CD1c-positive myeloid dendritic cell (primary cell): ENCODE results near the gene GALNT1.
A peak's percentile ranks its signal among the peaks of the same experiment; 100 is the strongest.
"Not testable (repeated sequence)": the region's sequence is repeated elsewhere in the genome, so short reads cannot be mapped to it uniquely, and the experiment has no call there.

Experiments used
- DNase-seq: peaks from one replicate; pipeline ENCODE4 v3.0.0-alpha.2; 2016; ENCODE audit errors: extremely low spot score

GALNT1 gene

GRCh38 chr18:35581546-35581897 lies at the start of gene GALNT1:
Gene GALNT1, plus strand, starts transcription at chr18:35581740. Its CDS starts 72,923 bp downstream, at chr18:35654663.
- peak; percentile 29 for DNase-seq

- DNase-seq, result no peak
Measured at GRCh38 chr18:35533916-35534405, 47.6 kb upstream of the GALNT1 start.

DNA sequence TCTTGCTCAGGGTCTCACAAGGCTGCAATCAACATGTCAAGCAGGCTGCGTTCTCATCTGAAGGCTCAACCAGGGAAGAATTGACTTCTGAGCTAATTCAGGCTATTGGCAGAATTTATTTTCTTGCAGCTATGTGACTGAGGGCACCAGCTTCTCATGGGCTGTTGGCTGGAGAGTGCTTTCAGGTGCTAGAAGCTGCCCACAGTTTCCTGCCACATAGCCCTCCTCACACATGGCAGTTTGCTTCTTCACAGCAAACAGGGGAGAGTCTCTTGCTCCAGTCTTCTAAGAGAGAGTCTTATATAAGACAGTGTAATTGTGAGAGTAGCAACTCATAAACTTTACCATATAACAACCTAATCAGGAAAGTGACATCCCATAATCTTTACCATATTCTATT lies 46.2 kb upstream of the GALNT1 start:
- DNase-seq, result no peak

GRCh38 chr18:35542356-35542755 lies 39.2 kb upstream of the GALNT1 start:
- no peak for DNase-seq

DNA sequence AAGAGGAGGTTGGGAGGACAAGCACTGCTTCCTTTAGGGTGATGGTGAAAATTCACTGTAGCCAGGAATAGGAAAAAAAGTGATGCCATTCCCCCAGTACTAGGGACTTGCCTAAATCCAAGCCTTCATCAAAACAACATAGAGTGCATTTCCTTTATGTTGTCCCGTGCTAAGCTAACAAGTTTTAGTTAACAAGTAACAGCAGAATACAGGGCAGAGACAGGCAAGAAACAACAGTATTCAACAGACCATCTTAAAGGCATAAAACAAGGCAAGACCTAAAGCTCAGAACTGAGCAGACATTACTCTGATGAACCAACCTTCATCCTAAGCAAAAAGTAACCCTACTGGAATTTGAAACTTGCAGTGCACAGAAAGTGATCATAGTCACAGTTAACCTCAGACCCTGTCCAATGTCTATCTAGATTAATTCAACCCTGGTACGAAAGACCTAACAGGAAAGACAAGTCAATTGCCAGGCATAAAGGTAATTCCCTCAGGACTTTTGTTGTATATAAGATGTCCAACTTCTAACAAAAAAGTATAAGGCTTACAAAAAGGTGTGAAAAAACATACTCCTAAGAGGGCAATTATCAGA lies 34.4 kb upstream of the GALNT1 start:
- no peak for DNase-seq

- no peak for DNase-seq
Measured at GRCh38 chr18:35549564-35549963, 32.0 kb upstream of the GALNT1 start.

GRCh38 chr18:35553300-35553699 lies 28.2 kb upstream of the GALNT1 start:
- no peak for DNase-seq

GRCh38 chr18:35555538-35555937 lies 26.0 kb upstream of the GALNT1 start:
- DNase-seq, result not testable (repeated sequence)

GRCh38 chr18:35559867-35560266 lies 21.7 kb upstream of the GALNT1 start:
- DNase-seq, result no peak

- DNase-seq, result peak; percentile 63
Measured at GRCh38 chr18:35564795-35565453, 16.6 kb upstream of the GALNT1 start.

DNA sequence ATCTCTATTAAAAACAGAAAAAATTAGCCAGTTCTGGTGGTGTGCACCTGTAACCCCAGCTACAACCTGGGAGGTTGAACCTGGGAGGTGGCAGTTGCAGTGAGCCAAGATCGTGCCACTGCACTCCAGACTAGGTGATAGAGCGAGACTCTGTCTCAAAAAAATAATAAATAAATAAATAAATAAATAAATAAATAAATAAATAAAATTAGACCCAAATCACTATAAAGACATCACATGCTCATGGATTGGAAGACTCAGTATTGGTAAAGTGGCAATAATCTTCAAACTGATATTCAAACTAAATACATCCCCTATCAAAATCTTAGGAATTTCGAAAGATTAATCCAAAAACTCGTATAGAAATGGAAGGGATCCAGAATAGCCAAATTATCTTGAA lies 15.5 kb upstream of the GALNT1 start:
- DNase-seq, result no peak

DNA sequence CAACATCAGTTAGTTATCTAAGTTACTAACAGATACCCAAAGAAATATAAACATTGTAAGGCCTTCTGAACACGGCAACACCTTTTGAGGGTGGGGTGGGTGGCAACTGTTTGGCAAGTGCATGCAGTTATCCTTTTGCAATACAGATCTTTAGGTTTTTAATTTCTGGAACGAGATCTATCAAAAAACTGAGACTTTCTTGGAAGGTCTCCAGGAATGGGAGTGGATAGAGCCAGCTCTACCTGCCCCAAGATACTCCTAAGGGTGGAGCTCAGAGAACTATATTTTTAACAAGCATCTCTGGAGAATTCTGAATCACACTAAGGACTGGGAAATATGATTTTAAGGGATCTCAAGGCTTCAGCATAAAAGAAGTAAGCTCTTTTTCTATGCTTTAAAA lies 11.4 kb upstream of the GALNT1 start:
- DNase-seq, result no peak

DNA sequence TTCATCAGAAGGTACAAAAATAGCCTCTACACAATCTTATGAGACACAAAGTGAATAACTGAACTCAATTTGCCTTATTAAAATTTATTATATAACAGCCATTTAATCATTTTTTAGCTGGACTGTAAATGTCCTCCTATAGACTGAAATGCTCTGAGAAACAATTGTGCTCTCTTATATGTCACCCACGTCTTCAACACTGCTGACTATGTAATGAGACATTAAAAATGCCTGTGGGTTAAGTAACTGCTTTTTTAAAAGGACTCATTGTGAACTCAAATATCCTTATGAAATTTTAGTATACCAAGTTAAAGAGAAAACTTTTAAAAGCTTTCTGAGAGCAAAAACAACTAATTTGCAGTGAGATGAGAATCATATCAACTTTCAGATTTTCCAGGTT lies 10.4 kb upstream of the GALNT1 start:
- DNase-seq, result no peak

DNA sequence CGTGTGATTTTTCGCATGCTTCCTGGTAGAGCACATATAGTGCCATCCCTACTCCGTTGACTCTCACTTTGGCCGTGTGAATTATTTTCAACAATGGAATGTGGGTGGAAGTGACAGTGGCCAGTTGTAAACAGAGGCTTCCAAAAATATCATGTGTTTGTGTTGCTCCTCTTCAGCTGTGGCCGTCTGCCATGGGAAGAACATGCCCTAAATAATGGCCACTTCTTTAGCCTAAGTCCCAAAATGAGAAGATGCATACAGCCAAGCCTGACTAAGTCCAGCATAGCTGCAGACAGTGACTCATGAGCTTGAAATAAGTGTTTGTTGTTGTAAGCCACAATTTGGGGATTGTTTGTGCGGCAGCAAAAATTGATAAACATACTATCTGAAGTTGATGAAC lies 8.9 kb upstream of the GALNT1 start:
- no peak for DNase-seq

- no peak for DNase-seq
Measured at GRCh38 chr18:35573531-35573930, 8.0 kb upstream of the GALNT1 start.

DNA sequence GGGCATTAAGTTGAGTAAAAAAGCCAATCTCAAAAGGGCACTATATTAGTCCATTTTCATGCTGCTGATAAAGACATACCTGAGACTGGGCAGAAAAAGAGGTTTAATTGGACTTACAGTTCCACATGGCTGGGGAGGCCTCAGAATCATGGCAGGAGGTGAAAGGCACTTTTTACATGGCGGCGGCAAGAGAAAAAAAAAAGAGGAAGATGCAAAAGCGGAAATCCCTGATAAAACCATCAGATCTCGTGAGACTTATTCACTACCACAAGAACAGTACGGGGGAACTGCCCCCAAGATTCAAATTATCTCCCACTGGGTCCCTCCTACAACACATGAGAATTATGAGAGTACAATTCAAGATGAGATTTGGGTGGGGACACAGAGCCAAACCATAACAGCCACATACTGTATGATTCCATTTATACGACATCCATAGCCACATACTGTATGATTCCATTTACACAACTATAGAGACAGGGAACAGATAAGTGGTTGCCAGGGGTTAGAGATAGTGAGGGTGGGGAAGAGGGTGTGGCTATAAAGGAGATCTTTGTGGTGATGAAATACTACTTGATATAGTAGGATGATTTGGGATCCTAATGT lies 5.2 kb upstream of the GALNT1 start:
- DNase-seq, result not testable (repeated sequence)

GRCh38 chr18:35577045-35577848 lies 4.3 kb upstream of the GALNT1 start:
- no peak for DNase-seq

DNA sequence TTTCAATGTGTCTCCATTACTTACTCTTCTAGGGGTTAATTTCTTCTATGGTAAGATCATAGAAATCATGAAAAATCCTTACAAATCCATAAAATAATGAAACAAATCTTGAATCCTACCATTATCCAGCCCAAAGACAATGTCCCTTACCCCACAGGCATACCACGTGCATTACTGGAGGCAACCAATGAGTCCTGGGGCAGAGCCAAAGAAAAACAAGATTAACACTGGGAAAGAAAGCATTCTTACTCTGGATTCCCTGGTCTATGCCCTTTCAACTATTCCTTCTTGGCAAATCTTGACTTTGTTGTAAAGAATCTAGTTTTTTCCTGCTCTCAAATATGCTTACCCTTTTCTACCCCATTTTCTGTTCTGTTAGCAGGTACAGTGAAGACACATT lies 3.1 kb upstream of the GALNT1 start:
- DNase-seq, result no peak

GRCh38 chr18:35578936-35579335 lies 2.6 kb upstream of the GALNT1 start:
- DNase-seq, result no peak

- DNase-seq, result peak; percentile 57
Measured at GRCh38 chr18:35580701-35581539, 620 bp upstream of the GALNT1 start.

DNA sequence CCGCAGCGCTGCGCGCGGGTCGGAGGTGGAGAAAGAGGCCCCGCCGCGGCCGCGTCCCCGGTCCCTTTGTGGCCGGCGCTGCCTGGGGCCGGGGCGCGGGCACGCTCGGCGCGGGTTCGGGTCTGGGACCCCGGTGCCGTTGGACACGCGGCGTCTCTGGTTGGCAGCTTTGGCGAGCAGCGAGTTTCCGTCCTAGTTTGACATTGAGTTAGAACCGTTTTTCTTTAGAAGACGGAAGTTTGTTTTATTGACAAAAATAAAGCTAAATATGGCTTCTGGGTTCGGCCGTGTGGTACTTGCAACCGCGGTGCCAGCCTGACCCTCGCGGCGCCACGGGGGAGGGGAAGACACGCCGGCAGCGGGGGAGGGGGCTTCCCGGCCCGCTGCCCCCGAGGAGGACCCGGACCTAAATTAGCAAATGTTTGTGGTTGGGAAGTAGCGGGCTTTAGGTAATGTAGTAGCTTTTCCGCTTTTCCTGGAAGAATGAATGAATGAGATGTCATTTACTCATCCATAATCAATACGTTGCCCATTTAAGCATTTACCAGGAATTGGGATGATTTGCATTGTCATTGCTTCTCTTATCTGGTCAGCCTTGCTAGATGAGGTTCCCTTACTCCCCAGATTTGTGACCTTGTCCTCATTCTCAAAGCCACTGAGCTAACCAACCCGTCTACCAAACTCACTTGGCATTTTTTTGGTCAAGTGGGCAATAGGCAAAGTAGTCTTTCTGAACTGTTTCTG lies 530 bp downstream of the GALNT1 start:
- peak; percentile 57 for DNase-seq
